SK-N-SH treated with all-trans-retinoic acid at 6 μM for 48 hours (cell line): Measurements from ENCODE around the gene GPR155.

Source experiments
- ARNTL ChIP-seq: fragments of 450-650 bp; formaldehyde crosslinking; IDR thresholded peaks from 2 replicates; pipeline ENCODE4 v1.5.0; 2020; ENCODE audit warnings: low read depth, mild to moderate bottlenecking, moderate library complexity, borderline replicate concordance
- BACH2 ChIP-seq: fragments of 250-450 bp; sonication (Bioruptor Pico); IDR thresholded peaks from 2 replicates; pipeline ENCODE4 v1.9.0; 2021; ENCODE audit warnings: mild to moderate bottlenecking, borderline replicate concordance
- CREB5 ChIP-seq: fragments of 250-450 bp; sonication (Bioruptor Pico); IDR thresholded peaks from 2 replicates; pipeline ENCODE4 v1.5.1; 2020; ENCODE audit warnings: low read depth, mild to moderate bottlenecking, moderate library complexity
- ESRRG ChIP-seq: fragments of 250-450 bp; sonication (Bioruptor Pico); IDR thresholded peaks from 2 replicates; pipeline ENCODE4 v1.6.1; 2021; ENCODE audit warnings: mild to moderate bottlenecking
- OSR1 ChIP-seq: fragments of 250-450 bp; sonication (Bioruptor Pico); IDR thresholded peaks from 2 replicates; pipeline ENCODE4 v1.8.0; 2022; ENCODE audit warnings: moderate library complexity, mild to moderate bottlenecking, inconsistent platforms
- PPARA ChIP-seq: fragments of 250-450 bp; sonication (Bioruptor Pico); IDR thresholded peaks from 2 replicates; pipeline ENCODE4 v1.5.0; 2020; ENCODE audit warnings: mild to moderate bottlenecking, borderline replicate concordance
- RARB ChIP-seq: fragments of 250-450 bp; sonication (Bioruptor Pico); IDR thresholded peaks from 2 replicates; pipeline ENCODE4 v1.8.0; 2021; ENCODE audit warnings: mild to moderate bottlenecking, moderate library complexity
- TOX ChIP-seq: fragments of 250-450 bp; sonication (Bioruptor Pico); IDR thresholded peaks from 2 replicates; pipeline ENCODE4 v1.8.0; 2021; ENCODE audit warnings: mild to moderate bottlenecking, moderate library complexity, borderline replicate concordance
- ZNF565 ChIP-seq: fragments of 450-650 bp; formaldehyde crosslinking; conservative IDR thresholded peaks from 2 replicates; pipeline ENCODE4 v1.5.0; 2020; ENCODE audit warnings: low read depth, mild to moderate bottlenecking, moderate library complexity
- ZNF8 ChIP-seq: fragments of 450-650 bp; formaldehyde crosslinking; IDR thresholded peaks from 2 replicates; pipeline ENCODE4 v1.5.0; 2020; ENCODE audit warnings: mild to moderate bottlenecking, moderate library complexity
- TF ChIP-seq, protein P1 (sequence below): fragments of 250-450 bp; sonication (Bioruptor Pico); IDR thresholded peaks from 2 replicates; pipeline ENCODE4 v1.8.0; 2020; ENCODE audit warnings: mild to moderate bottlenecking, moderate library complexity, borderline replicate concordance

DNA sequence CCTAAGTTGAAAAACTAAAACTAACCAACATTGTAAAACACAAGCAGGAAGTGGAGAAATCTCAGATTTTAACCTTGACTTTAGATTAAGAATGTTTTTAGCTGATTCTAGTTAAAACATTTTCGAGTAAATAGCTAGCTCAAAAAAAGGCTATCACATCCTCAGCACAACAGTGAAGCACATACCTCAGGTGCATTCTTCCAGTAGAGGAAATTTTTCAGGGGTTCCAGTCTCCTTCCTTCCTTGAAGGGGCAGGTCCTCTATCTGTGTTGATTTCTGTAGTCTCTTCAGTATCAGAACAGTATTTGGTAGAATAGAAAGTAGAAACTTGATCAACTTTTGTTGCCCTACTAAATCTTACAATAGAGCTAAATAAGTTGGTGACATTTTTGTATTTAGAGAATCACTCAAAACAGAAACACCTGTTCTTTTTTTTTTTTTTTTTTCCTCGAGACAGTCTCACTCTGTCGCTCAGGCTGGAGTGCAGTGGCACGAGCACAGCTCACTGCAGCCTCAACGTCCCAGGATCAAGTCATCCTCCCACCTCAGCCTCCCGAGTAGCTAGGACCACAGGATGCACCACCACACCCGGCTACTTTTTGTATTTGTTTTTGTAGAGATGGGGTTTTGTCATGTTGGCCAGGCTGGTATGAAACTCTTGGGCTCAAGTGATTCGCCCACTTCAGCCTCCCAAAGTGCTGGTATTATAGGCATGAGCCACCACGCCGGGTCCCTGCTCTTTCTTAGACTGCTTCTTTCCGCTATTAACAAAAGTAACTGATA lies 6.9 kb upstream of the GPR155 start:
- TF ChIP-seq OSR1 (CRISPR knock-in tag): no peak
- no peak for TF ChIP-seq CREB5 (CRISPR knock-in tag)
- TF ChIP-seq ZNF8 (CRISPR knock-in tag): no peak
- no peak for TF ChIP-seq ZNF565 (CRISPR knock-in tag)
- TF ChIP-seq, protein P1, sequence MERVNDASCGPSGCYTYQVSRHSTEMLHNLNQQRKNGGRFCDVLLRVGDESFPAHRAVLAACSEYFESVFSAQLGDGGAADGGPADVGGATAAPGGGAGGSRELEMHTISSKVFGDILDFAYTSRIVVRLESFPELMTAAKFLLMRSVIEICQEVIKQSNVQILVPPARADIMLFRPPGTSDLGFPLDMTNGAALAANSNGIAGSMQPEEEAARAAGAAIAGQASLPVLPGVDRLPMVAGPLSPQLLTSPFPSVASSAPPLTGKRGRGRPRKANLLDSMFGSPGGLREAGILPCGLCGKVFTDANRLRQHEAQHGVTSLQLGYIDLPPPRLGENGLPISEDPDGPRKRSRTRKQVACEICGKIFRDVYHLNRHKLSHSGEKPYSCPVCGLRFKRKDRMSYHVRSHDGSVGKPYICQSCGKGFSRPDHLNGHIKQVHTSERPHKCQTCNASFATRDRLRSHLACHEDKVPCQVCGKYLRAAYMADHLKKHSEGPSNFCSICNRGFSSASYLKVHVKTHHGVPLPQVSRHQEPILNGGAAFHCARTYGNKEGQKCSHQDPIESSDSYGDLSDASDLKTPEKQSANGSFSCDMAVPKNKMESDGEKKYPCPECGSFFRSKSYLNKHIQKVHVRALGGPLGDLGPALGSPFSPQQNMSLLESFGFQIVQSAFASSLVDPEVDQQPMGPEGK (CRISPR knock-in tag): no peak
- no peak for TF ChIP-seq PPARA
- no peak for TF ChIP-seq ESRRG (CRISPR knock-in tag)
- no peak for TF ChIP-seq TOX (CRISPR knock-in tag)
- no peak for TF ChIP-seq BACH2
- TF ChIP-seq RARB (CRISPR knock-in tag): no peak
- no peak for TF ChIP-seq ARNTL (CRISPR knock-in tag)
